ENCODE results near the gene STAC3.

GRCh38 chr12:57224278-57224972 is 26.6 kb downstream of the STAC3 start:
- TF ChIP-seq POLR2AphosphoS5 (IDR thresholded peaks at IDR 0.05; ENCODE audit: low read depth, low read length) (no peak), POLR2A (IDR thresholded peaks at IDR 0.05; ENCODE audit: low read depth, low read length) (no peak)

All from GM12892 (cell line).